Activated CD8-positive, alpha-beta memory T cell treated with anti-CD3 and anti-CD28 coated beads, Interleukin-2, amount 50 U/mL, for 4 hours (primary cell): Measurements from ENCODE around the gene LYAR.
A peak's percentile ranks its signal among the peaks of the same experiment; 100 is the strongest.
"Not testable (repeated sequence)": the region's sequence is repeated elsewhere in the genome, so short reads cannot be mapped to it uniquely, and the experiment has no call there.

Experiments used
- DNase-seq: peaks from one replicate; pipeline ENCODE4 v3.0.0-alpha.2; 2020

Gene LYAR

GRCh38 chr4:4259484-4260100 lies 30.4 kb downstream of the LYAR start:
- no peak for DNase-seq

GRCh38 chr4:4257705-4258104 lies 32.2 kb downstream of the LYAR start:
- DNase-seq, result not testable (repeated sequence)

- no peak for DNase-seq
These were observed 33.2 kb downstream of the LYAR start for GRCh38 chr4:4256799-4257198.

GRCh38 chr4:4254666-4255065 lies 35.3 kb downstream of the LYAR start:
- DNase-seq, result no peak

- DNase-seq, result no peak
These were observed 35.8 kb downstream of the LYAR start for GRCh38 chr4:4254199-4254598.

- no peak for DNase-seq
These were observed 40.1 kb downstream of the LYAR start for GRCh38 chr4:4249866-4250265.

GRCh38 chr4:4249342-4249741 lies 40.6 kb downstream of the LYAR start:
- DNase-seq, result not testable (repeated sequence)

GRCh38 chr4:4248885-4249203 lies 41.1 kb downstream of the LYAR start:
- DNase-seq, result no peak

GRCh38 chr4:4248029-4248884 lies 41.7 kb downstream of the LYAR start, which contains the start of gene TMEM128:
TSS of gene TMEM128 (minus strand) at chr4:4248223. CDS start at chr4:4248202, 21 bp downstream.
- peak; percentile 90 for DNase-seq

GRCh38 chr4:4247696-4248028 lies 42.3 kb downstream of the LYAR start:
- no peak for DNase-seq

GRCh38 chr4:4245172-4245571 lies 44.8 kb downstream of the LYAR start:
- DNase-seq, result no peak

GRCh38 chr4:4239551-4239950 lies 50.4 kb downstream of the LYAR start:
- DNase-seq, result not testable (repeated sequence)

- no peak for DNase-seq
These were observed 56.3 kb downstream of the LYAR start for GRCh38 chr4:4233610-4234009.

- DNase-seq, result no peak
These were observed 61.6 kb downstream of the LYAR start for GRCh38 chr4:4228356-4228668.

- no peak for DNase-seq
These were observed 62.2 kb downstream of the LYAR start for GRCh38 chr4:4227510-4228355.

- DNase-seq, result no peak
These were observed 63.1 kb downstream of the LYAR start, which contains the start of gene OTOP1 for GRCh38 chr4:4226606-4227438. TSS of gene OTOP1 (minus strand) at chr4:4226929. CDS start at chr4:4226864, 65 bp downstream.

GRCh38 chr4:4225915-4226605 lies 63.9 kb downstream of the LYAR start:
- no peak for DNase-seq
